Skin epidermis (tissue), 12 donors: Measurements from ENCODE around the gene ERO1A.
A peak's percentile ranks its signal among the peaks of the same experiment; 100 is the strongest.
"Not testable (repeated sequence)": the region's sequence is repeated elsewhere in the genome, so short reads cannot be mapped to it uniquely, and the experiment has no call there.

Source experiments
- H3K27ac ChIP-seq, 21 experiments: fragments of 200-600 bp; sonication (generic) in 11 of 21; one replicate each; pipeline ENCODE4 v1.5.0; 2020; ENCODE audit warnings: mild to moderate bottlenecking in 3 of 21, inconsistent platforms in 2 of 21, moderate library complexity in 2 of 21
- H3K4me3 ChIP-seq, 7 experiments: fragments of 200-600 bp; sonication (generic) in 2 of 7; one replicate each; pipeline ENCODE4 v1.5.0; 2020; ENCODE audit warnings: inconsistent platforms in 2 of 7, mild to moderate bottlenecking in 2 of 7, moderate library complexity in 1 of 7

ERO1A gene

GRCh38 chr14:52695481-52696091, at the start of gene ERO1A:
Gene ERO1A (minus strand): TSS chr14:52695558. CDS start chr14:52695481, 77 bp downstream.
- Histone ChIP-seq H3K27ac (peak within 1 kb of the TSS; percentile 88 to 99 (median 97)), H3K4me3 (peak within 1 kb of the TSS; percentile 66 to 96 (median 90))

DNA sequence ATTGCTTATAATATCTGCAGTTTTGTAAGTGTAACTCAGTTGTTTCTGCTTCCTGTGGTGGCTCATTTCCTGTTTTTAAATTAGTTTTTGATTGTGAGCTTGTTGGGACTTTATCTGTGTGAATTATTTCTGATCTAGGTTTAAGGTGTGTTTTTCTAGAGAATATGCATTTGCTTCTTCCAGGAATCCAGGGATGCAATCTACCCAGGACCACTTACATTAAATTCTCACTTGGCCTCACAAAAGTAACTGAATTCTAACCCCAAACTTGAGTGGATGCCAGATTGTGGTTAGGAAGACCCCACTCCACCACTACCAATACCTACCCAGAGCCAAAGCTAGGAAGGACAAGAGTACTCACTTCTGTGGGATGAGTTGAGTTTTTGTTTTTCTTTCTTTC, 46.5 kb upstream of the ERO1A start:
- no peak overlapping the region for H3K4me3 ChIP-seq
- H3K27ac ChIP-seq: peak overlapping the region in 17 of 21 experiments; percentile 14 to 91 (median 70)

DNA sequence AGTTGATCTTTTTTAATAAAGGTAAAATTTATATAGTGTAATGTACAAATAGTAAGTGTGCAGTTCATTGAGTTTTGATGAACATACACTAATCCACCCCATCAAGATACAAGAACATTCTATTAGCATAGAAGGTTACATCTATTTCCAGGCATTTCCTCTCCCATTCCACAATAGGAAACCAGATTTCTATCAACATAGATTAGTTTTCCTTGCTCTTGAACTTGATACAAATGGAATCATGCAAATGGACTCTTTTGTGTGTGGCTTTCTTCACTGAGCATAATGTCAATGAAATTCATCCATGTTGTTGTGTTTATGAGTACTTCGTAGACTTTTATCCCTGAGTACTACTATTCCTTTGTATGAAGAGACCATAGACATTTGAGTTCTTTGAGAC, 45.4 kb upstream of the ERO1A start:
- Histone ChIP-seq H3K27ac (peak overlapping the region in 3 of 21 experiments; percentile 78 to 91 (median 90)), H3K4me3 (no peak overlapping the region)

DNA sequence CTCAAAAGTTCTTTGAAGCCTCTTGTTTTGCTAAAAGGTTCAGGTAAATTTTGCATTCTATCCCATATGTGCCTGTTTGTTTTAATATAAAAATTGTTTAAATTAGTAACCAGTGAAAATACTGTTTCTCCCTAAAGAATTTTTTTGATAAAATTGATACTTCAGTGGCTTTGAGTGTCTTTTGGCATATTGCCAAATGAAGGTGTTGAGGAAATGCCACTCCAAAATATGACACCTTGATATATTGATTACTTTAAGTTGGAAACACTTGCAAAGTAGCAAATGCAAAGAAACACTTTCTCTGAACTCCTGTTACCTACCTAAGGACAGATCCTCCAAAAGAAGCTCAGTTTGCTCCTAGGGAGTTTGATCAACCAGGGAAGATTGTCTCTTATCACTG, 43.1 kb upstream of the ERO1A start:
- Histone ChIP-seq H3K4me3 (no peak overlapping the region), H3K27ac (no peak overlapping the region)

- H3K4me3 ChIP-seq: no peak overlapping the region
- H3K27ac ChIP-seq: peak overlapping the region in 1 of 21 experiments; percentile 17
Observed at GRCh38 chr14:52735921-52736489, 40.6 kb upstream of the ERO1A start.

- Histone ChIP-seq H3K27ac (no peak overlapping the region), H3K4me3 (no peak overlapping the region)
Observed at GRCh38 chr14:52733824-52734223, 38.5 kb upstream of the ERO1A start.

DNA sequence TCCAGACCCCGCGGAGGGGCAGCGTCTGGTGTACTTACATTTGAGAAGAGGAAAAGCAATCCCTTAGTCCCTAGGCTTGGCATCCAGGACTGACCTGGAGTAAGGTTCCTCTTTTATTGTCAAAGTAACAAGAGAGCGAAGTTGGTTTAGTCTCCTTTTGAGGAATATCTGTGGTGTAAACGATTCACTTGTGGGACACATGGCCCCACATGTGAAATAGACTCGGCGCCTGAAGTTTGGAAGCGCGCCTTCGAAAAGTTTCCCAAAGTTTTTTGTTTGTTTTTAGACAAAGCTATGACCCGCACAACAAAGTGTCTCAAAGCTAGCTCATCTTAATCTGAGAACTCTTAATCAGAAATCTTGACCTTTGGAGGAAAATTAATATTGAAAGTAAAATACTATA, 35.4 kb upstream of the ERO1A start:
- Histone ChIP-seq H3K27ac (peak overlapping the region; percentile 57 to 98 (median 92)), H3K4me3 (peak overlapping the region; percentile 77 to 98 (median 82))

GRCh38 chr14:52729925-52730708, 34.8 kb upstream of the ERO1A start, which contains the start of gene STYX:
Gene STYX (plus strand): TSS chr14:52730166. CDS start chr14:52730475, 309 bp downstream.
- Histone ChIP-seq H3K27ac (peak within 1 kb of the TSS; percentile 57 to 98 (median 92)), H3K4me3 (peak within 1 kb of the TSS; percentile 77 to 98 (median 82))

DNA sequence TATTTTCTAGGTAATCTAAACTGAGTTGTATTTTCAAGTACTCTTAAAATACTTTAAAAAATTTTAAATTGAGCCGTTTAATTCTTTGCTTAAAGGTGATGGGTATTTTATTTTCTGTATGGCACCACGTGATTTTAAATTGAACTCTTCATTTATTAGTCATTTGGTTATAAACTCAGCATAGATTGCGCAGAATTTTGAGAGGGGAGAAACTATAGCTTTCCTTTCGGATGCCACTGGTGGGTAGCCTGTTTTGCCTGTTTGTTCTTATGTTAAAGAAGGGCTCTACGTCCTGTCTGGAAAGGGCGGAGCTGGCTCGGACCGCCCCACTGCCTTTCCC, 34.2 kb upstream of the ERO1A start:
- Histone ChIP-seq H3K4me3 (peak overlapping the region; percentile 77 to 98 (median 82)), H3K27ac (peak overlapping the region in 13 of 21 experiments; percentile 2 to 98 (median 88))

DNA sequence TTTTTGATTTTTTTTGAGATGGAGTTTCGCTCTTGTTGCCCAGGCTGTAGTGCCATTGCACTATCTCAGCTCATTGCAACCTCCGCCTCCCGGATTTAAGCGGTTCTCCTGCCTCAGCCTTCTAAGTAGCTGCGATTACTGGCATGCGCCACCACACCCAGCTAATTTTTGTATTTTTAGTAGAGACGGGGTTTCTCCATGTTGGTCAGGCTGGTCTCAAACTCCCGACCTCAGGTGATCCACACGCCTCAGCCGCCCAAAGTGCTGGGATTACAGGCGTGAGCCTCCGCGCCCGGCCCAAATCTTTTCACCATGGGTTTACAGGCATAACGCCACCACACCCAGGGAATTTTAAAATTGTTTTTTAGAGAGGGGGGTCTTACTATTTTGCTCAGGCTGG, 33.7 kb upstream of the ERO1A start:
- H3K4me3 ChIP-seq: not testable (repeated sequence)
- H3K27ac ChIP-seq: peak overlapping the region in 3 of 21 experiments; percentile 18 to 98 (median 51)

DNA sequence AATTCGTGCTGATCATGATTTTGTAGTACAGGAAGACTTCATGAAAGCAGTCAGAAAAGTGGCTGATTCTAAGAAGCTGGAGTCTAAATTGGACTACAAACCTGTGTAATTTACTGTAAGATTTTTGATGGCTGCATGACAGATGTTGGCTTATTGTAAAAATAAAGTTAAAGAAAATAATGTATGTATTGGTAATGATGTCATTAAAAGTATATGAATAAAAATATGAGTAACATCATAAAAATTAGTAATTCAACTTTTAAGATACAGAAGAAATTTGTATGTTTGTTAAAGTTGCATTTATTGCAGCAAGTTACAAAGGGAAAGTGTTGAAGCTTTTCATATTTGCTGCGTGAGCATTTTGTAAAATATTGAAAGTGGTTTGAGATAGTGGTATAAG, 32.2 kb upstream of the ERO1A start:
- H3K27ac ChIP-seq, H3K4me3 ChIP-seq: not testable (repeated sequence)

GRCh38 chr14:52724360-52724644, 28.9 kb upstream of the ERO1A start:
- Histone ChIP-seq H3K4me3 (no peak overlapping the region), H3K27ac (no peak overlapping the region)

- Histone ChIP-seq H3K4me3 (no peak overlapping the region), H3K27ac (no peak overlapping the region)
Observed at GRCh38 chr14:52723514-52724359, 28.4 kb upstream of the ERO1A start.

DNA sequence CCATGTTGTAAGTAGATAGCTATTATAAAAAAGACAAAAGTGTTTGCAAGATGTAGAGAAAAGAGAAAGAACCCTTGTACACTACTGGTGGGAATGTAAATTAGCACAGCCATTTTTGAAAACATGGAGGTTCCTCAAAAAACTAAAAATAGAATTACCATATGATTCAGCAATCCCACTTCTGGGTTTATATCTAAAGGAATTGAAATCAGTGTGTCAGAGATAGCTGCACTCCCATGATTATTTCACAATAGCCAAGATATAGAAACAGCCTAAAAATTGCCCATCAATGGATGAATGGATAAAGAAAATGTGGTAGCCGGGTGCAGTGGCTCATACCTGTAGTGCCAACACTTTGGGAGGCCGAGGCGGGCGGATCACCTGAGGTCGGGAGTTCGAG, 20.8 kb upstream of the ERO1A start:
- H3K4me3 ChIP-seq: no peak overlapping the region

GRCh38 chr14:52711666-52712065, 16.3 kb upstream of the ERO1A start:
- Histone ChIP-seq H3K4me3 (no peak overlapping the region), H3K27ac (no peak overlapping the region)

More for the DNA sequence above, 20.8 kb upstream of the ERO1A start:
- H3K27ac ChIP-seq: no peak overlapping the region

GRCh38 chr14:52706724-52707706, 11.7 kb upstream of the ERO1A start, which contains the start of gene PSMC6:
Gene PSMC6 (plus strand): TSS chr14:52707200. CDS start chr14:52707220, 20 bp downstream.
- peak within 1 kb of the TSS; percentile 54 to 95 (median 78) for H3K4me3 ChIP-seq
- H3K27ac ChIP-seq: peak within 1 kb of the TSS; percentile 47 to 94 (median 87)

DNA sequence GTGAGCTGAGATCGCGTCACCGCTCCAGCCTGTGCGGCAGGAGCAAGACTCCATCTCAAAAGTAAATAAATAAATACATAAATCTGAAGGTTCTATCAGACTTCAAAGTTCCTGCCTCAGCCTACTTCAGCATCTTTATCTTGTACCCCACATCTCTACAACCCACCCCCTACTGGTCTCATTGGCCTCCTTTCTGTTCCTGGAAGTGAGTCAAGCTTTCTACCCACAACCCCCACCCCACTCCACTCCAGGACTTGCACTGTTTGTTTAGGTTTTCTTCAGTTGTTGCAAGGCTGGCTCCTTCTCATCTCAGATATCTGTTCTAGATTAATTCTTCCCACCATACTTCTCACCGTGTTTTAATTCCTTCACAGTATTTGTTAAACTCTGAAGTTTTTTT, 10.9 kb upstream of the ERO1A start:
- Histone ChIP-seq H3K4me3 (peak overlapping the region in 6 of 7 experiments; percentile 65 to 95 (median 78)), H3K27ac (peak overlapping the region in 20 of 21 experiments; percentile 76 to 94 (median 88))

GRCh38 chr14:52703664-52704063, 8.3 kb upstream of the ERO1A start:
- no peak overlapping the region for H3K4me3 ChIP-seq
- H3K27ac ChIP-seq: peak overlapping the region in 1 of 21 experiments; percentile 2

DNA sequence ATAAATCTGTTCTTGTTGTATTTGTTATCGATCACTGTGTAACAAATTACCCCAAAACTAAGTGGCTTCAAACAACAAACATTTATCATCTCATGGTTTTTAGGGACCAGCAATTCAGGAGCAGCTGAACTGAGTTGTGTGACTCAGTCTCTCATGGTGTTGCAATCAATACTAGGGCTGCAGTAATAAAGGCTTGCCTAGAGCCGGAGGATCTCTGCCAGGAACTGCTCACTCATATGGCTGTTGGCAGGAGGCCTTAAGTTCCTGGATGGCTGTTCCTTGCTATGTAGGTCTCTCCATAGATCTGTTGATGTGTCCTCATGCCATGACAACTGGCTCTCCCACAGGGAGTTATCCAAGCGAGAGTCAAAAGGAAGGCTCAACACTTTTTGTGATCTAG, 7.9 kb upstream of the ERO1A start:
- Histone ChIP-seq H3K4me3 (no peak overlapping the region), H3K27ac (peak overlapping the region in 1 of 21 experiments; percentile 2)
